OCI-LY7 (cell line): ENCODE measurements around the gene RTP2. TPM values are rescaled to one million over a fixed set of nuclear protein-coding genes. Genes with fewer than 3 reads are reported as not detected.

Source experiments
- BruUV-seq: library from RNA; stranded (reverse); fragments of 400-500 nt; replicated peaks from 2 replicates; lab custom pipeline; 2021; lab: Mats Ljungman, UMichigan
- CTCF ChIA-PET: fragments of 300-600 bp; sonication (Branson Sonifier 250); formaldehyde crosslinking; loops from one replicate; lab custom pipeline; 2022; ENCODE audit warnings: antibody characterized with exemption; ENCODE audit not compliant: unreplicated experiment; lab: Charles Lee
- POLR2A ChIA-PET: fragments of 300-600 bp; sonication (Branson Sonifier 250); formaldehyde crosslinking; loops from one replicate; lab custom pipeline; 2022; ENCODE audit warnings: antibody characterized with exemption; lab: Charles Lee
- DNase-seq: peaks from one replicate; pipeline ENCODE4 v3.0.0-alpha.2; 2015; ENCODE audit warnings: low spot score
- H2AFZ ChIP-seq: fragments of 200-600 bp; sonication (generic), shearing (Covaris generic); 2 replicates; pipeline ENCODE4 v1.6.1; 2014; ENCODE audit warnings: mild to moderate bottlenecking, antibody characterized with exemption, low read length, moderate library complexity
- H3K27ac ChIP-seq: fragments of 200-600 bp; sonication (generic); 2 replicates; pipeline ENCODE4 v1.5.1; 2014; ENCODE audit warnings: mixed run types, low read depth, mild to moderate bottlenecking, moderate library complexity, low read length, inconsistent platforms; ENCODE audit not compliant: poor library complexity, severe bottlenecking
- H3K36me3 ChIP-seq: fragments of 200-600 bp; sonication (generic); 2 replicates; pipeline ENCODE4 v1.6.1; 2014; ENCODE audit warnings: mild to moderate bottlenecking, antibody characterized with exemption, low read length, moderate library complexity, mixed read lengths; ENCODE audit not compliant: insufficient read depth
- H3K4me1 ChIP-seq: fragments of 200-600 bp; sonication (generic); 2 replicates; pipeline ENCODE4 v1.5.1; 2014; ENCODE audit warnings: mild to moderate bottlenecking, low read length; ENCODE audit not compliant: insufficient read depth, poor library complexity, severe bottlenecking
- H3K4me2 ChIP-seq: fragments of 200-600 bp; sonication (generic); 2 replicates; pipeline ENCODE4 v1.6.1; 2014; ENCODE audit warnings: mild to moderate bottlenecking, low read length
- H3K4me3 ChIP-seq: fragments of 200-600 bp; sonication (generic); 2 replicates; pipeline ENCODE4 v1.5.1; 2014; ENCODE audit warnings: mild to moderate bottlenecking, low read depth, low read length; ENCODE audit not compliant: poor library complexity, severe bottlenecking
- H3K79me2 ChIP-seq: fragments of 200-600 bp; sonication (generic); 2 replicates; pipeline ENCODE4 v1.6.1; 2016; ENCODE audit warnings: low read depth, mild to moderate bottlenecking, low read length, moderate library complexity, mixed read lengths; ENCODE audit not compliant: insufficient read depth
- H3K9me2 ChIP-seq: fragments of 200-600 bp; sonication (generic); 2 replicates; pipeline ENCODE4 v1.6.1; 2016; ENCODE audit warnings: mild to moderate bottlenecking, low read length, mixed read lengths; ENCODE audit not compliant: insufficient read depth
- H3K9me3 ChIP-seq: fragments of 200-600 bp; sonication (generic); 2 replicates; pipeline ENCODE4 v1.6.1; 2014; ENCODE audit warnings: mild to moderate bottlenecking, mixed run types, low read length, mixed read lengths
- H4K20me1 ChIP-seq: fragments of 200-600 bp; sonication (generic); 2 replicates; pipeline ENCODE4 v1.6.1; 2014; ENCODE audit warnings: mild to moderate bottlenecking, antibody characterized with exemption, low read length, moderate library complexity, mixed read lengths; ENCODE audit not compliant: insufficient read depth
- EZH2phosphoT487 ChIP-seq: fragments of 200-600 bp; sonication (generic); IDR thresholded peaks from 2 replicates; pipeline ENCODE4 v1.6.1; 2018; ENCODE audit warnings: low read depth, borderline replicate concordance, mild to moderate bottlenecking, mixed run types, antibody characterized with exemption, low read length, moderate library complexity, mixed read lengths
- intact Hi-C: fragments of 100-400 bp; cut with micrococcal nuclease; formaldehyde crosslinking; loops from one replicate; pipeline ENCODE4 v1.10.0; 2022; ENCODE audit not compliant: unreplicated experiment
- total RNA-seq, 2 experiments: library from RNA; depleted of rRNA in 1 of 2; stranded (reverse); fragments of >200 nt in 1 of 2; shearing (Covaris generic) in 1 of 2; gene quantifications; 2 replicates each; pipeline ENCODE4 v1.2.3, GENCODE V29; 2014 to 2022
- TF ChIP-seq, protein P1 (sequence below): fragments of 200-600 bp; sonication (generic); conservative IDR thresholded peaks from 2 replicates; pipeline ENCODE4 v1.5.1; 2014; ENCODE audit warnings: mild to moderate bottlenecking, antibody characterized with exemption, low read length, moderate library complexity, mixed read lengths

RTP2 gene
- total RNA-seq, 2 experiments from 2014 or later, result not detected

DNA sequence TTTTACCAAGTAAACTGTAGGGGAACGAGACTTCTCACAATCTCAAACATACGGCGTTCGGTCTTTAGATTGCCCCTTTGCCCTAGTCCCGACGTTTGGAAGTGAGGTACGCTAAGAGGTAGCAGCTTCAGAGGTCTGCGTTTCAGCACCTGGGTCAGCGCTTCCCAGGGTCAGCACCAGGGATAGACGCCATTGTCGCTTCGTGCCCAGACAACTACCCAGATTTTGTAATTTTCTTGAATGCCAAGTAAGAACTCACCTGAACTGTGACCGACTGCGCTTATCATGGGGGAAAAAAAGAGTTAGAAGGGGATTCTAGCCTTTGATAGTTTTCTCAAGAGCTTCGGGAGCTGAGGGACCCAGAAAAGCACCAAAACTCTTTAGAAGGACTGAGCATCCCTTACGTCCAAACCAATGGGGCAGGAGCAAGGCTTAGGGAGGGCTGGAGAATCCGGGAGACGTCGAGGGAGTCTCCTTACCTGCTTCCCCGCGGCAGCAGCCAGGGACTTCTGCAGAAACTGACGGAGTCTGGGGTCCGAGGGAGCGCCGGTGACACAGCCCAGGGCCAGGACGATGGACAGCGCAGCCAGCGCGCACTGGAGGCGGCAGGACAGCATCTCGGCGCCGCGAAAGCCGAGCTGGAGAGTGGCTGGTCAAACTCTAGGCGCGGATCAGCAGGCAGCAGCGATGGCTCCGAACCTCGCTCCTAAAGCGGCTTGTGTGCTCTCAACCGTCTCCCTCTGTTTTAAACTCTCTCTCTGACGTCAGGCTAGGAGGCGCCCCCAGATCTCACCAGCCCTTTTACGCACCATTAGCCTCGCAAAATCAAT, 32.5 kb downstream of the RTP2 start, which contains the start of gene SST:
TSS of gene SST (minus strand) at position 720 of the 830 bp plus-strand sequence. CDS start at position 617, 103 bp downstream.
- Histone ChIP-seq H3K4me1 (no peaks in the 10 kb centered on the region), H2AFZ (no peak within 1 kb of the TSS), H3K9me2 (no peaks in the 10 kb centered on the region), H3K9me3 (no peaks in the 10 kb centered on the region), H4K20me1 (no peaks in the 10 kb centered on the region), H3K79me2 (no peaks in the 10 kb centered on the region), H3K36me3 (no peaks in the 10 kb centered on the region), H3K4me3 (no peak within 1 kb of the TSS), H3K27ac (no peak within 1 kb of the TSS), H3K4me2 (no peak within 1 kb of the TSS)
- DNase-seq, result no peak
- no peak for TF ChIP-seq EZH2phosphoT487
- TF ChIP-seq, protein P1, sequence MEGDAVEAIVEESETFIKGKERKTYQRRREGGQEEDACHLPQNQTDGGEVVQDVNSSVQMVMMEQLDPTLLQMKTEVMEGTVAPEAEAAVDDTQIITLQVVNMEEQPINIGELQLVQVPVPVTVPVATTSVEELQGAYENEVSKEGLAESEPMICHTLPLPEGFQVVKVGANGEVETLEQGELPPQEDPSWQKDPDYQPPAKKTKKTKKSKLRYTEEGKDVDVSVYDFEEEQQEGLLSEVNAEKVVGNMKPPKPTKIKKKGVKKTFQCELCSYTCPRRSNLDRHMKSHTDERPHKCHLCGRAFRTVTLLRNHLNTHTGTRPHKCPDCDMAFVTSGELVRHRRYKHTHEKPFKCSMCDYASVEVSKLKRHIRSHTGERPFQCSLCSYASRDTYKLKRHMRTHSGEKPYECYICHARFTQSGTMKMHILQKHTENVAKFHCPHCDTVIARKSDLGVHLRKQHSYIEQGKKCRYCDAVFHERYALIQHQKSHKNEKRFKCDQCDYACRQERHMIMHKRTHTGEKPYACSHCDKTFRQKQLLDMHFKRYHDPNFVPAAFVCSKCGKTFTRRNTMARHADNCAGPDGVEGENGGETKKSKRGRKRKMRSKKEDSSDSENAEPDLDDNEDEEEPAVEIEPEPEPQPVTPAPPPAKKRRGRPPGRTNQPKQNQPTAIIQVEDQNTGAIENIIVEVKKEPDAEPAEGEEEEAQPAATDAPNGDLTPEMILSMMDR, result no peak
- intact Hi-C loops, result no loop called here
- ChIA-PET CTCF (interaction anchor here (1.2 kb wide), 1 partner anchor 10 kb away, joined by 4 read pairs; no protein-coding TSS in a partner anchor), POLR2A (no interaction called here)
- BruUV-seq, result no TSS peak

DNA sequence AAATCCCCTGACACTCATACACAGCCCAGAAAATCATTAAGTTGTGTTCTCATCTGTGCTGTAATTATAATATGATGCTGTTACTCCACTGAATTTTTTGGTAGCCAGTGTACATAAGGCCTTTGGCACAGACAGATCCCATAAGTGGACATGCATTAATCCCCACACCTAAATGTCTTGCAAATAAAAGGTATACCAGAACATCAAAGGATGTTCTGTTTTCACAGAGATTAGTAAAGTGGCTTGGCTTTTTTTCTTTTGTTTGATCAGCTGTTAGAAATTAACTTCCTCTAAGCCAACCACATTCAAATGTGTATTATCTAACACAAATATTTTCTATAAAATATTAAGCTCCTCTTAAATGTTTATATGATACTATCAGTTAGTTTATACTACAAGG, 34.8 kb downstream of the RTP2 start:
- no peak overlapping the region for H2AFZ ChIP-seq
- H3K79me2 ChIP-seq, result no peaks in the 10 kb centered on the region
- no TSS peak for BruUV-seq
- no peaks in the 10 kb centered on the region for H3K4me1 ChIP-seq
- no peaks in the 10 kb centered on the region for H3K9me3 ChIP-seq
- no peak for TF ChIP-seq EZH2phosphoT487
- TF ChIP-seq, protein P1, result no peak
- H3K36me3 ChIP-seq, result no peaks in the 10 kb centered on the region
- H3K4me2 ChIP-seq, result no peak overlapping the region
- no peak overlapping the region for H3K27ac ChIP-seq
- ChIA-PET POLR2A (interaction anchor here (0.7 to 1.1 kb wide), 3 partner anchors 8 to 26 kb away, joined by 3 to 7 read pairs (median 3); no protein-coding TSS in a partner anchor), CTCF (no interaction called here)
- H3K4me3 ChIP-seq, result no peak overlapping the region
- intact Hi-C loops, result no loop called here
- H3K9me2 ChIP-seq, result no peaks in the 10 kb centered on the region
- no peak for DNase-seq
- H4K20me1 ChIP-seq, result no peaks in the 10 kb centered on the region
